Type B pancreatic cell (in vitro differentiated cells): Measurements from ENCODE around the gene KDM5B. TPM values are rescaled to one million over a fixed set of nuclear protein-coding genes. Genes with fewer than 3 reads are reported as not detected.

Experiments
- DNase-seq: peaks from one replicate; pipeline ENCODE4 v3.0.0; 2021; ENCODE audit warnings: mixed read lengths; ENCODE audit not compliant: unreplicated experiment; ENCODE audit errors: extremely low spot score
- H3K27ac Mint-ChIP-seq: 2 replicates; pipeline ENCODE4 v1.8.0; 2021; ENCODE audit warnings: mild to moderate bottlenecking, mixed read lengths
- H3K27me3 Mint-ChIP-seq: 2 replicates; pipeline ENCODE4 v1.8.0; 2021; ENCODE audit warnings: mixed read lengths
- H3K36me3 Mint-ChIP-seq: 2 replicates; pipeline ENCODE4 v1.8.0; 2021; ENCODE audit warnings: mixed read lengths
- H3K4me1 Mint-ChIP-seq: one replicate; pipeline ENCODE4 v1.8.0; 2021; ENCODE audit warnings: mixed read lengths; ENCODE audit not compliant: unreplicated experiment
- H3K4me3 Mint-ChIP-seq: 2 replicates; pipeline ENCODE4 v1.8.0; 2021; ENCODE audit warnings: mild to moderate bottlenecking, mixed read lengths
- H3K9me3 Mint-ChIP-seq: 2 replicates; pipeline ENCODE4 v1.8.0; 2021; ENCODE audit warnings: mixed read lengths
- total RNA-seq: library from RNA; stranded (reverse); gene quantifications from 2 replicates; pipeline ENCODE4 v1.2.1, GENCODE V29; 2021; ENCODE audit warnings: low replicate concordance
- TF ChIP-seq, protein P1 (sequence below): fragments of 200-600 bp; sonication (generic); conservative IDR thresholded peaks from 2 replicates; pipeline ENCODE4 v1.5.0; 2021; ENCODE audit warnings: antibody characterized with exemption, mild to moderate bottlenecking

Gene KDM5B
- total RNA-seq, 1 donor from 2014 or later = 165 TPM

DNA sequence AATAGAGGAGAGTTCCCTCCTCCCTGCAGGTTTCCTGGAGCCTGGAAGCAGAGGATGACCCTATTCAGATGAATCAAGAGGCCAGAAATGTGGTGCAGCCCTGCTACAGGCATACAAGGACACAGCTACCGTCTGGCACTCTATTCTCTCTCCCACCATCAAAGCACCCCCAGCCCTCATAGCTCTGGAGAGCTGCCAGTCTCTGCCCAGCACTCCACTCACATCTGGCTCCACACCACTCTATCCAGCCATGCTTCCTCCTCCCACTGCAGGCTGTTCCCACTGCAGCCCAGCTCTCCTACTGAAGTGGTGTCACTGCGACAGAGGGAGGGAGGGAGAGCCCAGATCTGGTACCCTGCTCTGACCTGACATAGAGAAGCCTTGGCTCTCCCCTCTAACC, 116.4 kb downstream of the KDM5B start:
- TF ChIP-seq, protein P1, sequence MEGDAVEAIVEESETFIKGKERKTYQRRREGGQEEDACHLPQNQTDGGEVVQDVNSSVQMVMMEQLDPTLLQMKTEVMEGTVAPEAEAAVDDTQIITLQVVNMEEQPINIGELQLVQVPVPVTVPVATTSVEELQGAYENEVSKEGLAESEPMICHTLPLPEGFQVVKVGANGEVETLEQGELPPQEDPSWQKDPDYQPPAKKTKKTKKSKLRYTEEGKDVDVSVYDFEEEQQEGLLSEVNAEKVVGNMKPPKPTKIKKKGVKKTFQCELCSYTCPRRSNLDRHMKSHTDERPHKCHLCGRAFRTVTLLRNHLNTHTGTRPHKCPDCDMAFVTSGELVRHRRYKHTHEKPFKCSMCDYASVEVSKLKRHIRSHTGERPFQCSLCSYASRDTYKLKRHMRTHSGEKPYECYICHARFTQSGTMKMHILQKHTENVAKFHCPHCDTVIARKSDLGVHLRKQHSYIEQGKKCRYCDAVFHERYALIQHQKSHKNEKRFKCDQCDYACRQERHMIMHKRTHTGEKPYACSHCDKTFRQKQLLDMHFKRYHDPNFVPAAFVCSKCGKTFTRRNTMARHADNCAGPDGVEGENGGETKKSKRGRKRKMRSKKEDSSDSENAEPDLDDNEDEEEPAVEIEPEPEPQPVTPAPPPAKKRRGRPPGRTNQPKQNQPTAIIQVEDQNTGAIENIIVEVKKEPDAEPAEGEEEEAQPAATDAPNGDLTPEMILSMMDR = no peak
- Mint-ChIP-seq H3K9me3 (peaks cover 5% of the 10 kb centered on the region), H3K4me3 (no peak overlapping the region), H3K4me1 (peaks cover 4% of the 10 kb centered on the region), H3K36me3 (no peaks in the 10 kb centered on the region), H3K27ac (no peak overlapping the region), H3K27me3 (peaks cover 46% of the 10 kb centered on the region)
- DNase-seq = no peak

DNA sequence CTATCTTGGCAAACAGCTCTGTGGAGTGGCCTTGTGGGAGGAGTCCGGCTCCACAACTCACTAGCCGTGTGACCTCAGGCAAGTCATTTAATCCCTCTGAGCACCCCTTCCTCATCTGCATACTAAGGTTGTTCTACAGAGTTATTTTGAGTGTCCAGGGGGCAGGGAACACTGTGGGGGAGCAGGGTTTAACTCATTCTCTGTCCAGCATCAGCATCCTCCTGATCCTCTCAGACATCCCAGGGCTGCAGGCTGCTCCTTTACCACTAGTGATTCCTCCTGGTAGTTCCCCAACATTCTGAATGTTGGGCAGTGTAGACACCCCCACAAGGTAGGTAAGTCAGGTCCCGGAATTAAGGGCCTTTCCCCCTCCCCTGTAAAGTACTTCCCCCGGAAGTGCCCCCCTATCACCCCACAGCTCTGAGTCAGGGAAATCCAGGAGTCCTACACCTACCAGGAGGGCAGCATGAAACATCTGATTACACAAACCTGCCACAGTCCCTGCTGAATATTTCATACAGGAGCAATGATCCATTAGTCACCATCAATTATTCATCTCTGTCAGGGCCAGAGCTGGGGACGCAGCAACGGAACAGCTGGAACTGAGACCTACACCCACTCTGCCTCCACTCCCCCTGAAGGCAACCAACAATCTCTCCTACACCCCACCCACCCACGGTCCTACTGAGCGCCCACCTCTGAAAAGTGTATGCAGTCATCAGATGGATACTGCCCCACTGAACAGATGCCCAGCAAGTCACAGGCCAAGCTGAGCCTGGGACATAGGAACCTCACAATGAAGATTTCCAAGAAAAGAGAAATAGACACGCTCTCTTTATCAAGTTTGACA, 118.5 kb downstream of the KDM5B start:
- peaks cover 8% of the 10 kb centered on the region for H3K4me1 Mint-ChIP-seq
- H3K4me3 Mint-ChIP-seq = no peak overlapping the region
- TF ChIP-seq, protein P1 = no peak
- peaks cover 30% of the 10 kb centered on the region for H3K27me3 Mint-ChIP-seq
- no peak overlapping the region for H3K27ac Mint-ChIP-seq
- peaks cover 5% of the 10 kb centered on the region for H3K9me3 Mint-ChIP-seq
- DNase-seq = no peak
- no peaks in the 10 kb centered on the region for H3K36me3 Mint-ChIP-seq

DNA sequence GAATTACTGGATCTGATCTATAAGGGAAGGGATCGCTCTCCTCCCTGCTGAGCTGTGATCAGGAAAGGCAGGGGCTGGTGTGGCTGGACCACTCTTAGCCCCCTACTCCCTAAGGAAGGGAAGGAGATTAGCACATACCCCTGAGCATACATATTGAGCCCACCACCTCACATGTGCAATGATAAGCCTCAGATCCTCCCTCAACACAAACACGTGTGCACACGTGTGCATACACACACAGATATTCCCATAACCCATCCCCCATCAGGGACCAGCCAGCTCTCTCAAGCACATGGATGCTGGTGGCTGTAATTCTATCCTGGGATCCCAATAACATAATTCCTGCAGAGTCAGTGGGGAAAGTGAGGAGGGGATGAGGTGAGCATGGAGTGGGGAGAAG, 119.1 kb downstream of the KDM5B start:
- Mint-ChIP-seq H3K9me3 (peaks cover 5% of the 10 kb centered on the region), H3K27me3 (peaks cover 32% of the 10 kb centered on the region), H3K4me1 (peaks cover 8% of the 10 kb centered on the region), H3K36me3 (no peaks in the 10 kb centered on the region), H3K4me3 (no peak overlapping the region), H3K27ac (no peak overlapping the region)
- TF ChIP-seq, protein P1 = no peak
- no peak for DNase-seq

DNA sequence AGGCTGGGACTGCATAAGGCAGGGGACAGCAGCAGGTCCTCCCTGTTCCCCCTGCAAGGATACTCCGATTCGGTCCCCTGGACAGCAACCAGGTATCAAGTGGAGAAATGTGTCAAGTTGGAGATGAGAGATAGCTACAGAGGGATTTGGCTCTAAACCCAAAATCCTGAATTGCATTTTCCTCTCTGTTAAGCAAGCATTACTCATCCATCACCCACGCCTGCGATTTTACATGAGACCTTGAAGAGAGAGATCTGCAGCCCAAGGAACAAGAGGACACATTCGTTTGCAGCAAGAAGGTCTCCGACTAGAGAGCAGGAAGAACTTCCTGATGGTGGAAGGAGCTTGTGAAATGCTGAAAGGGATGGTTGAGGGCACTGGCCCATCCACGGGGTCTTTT, 119.8 kb downstream of the KDM5B start:
- Mint-ChIP-seq H3K4me1 (peaks cover 8% of the 10 kb centered on the region), H3K36me3 (no peaks in the 10 kb centered on the region), H3K27ac (no peak overlapping the region), H3K9me3 (peaks cover 5% of the 10 kb centered on the region), H3K4me3 (no peak overlapping the region), H3K27me3 (peaks cover 34% of the 10 kb centered on the region)
- TF ChIP-seq, protein P1 = no peak
- no peak for DNase-seq

DNA sequence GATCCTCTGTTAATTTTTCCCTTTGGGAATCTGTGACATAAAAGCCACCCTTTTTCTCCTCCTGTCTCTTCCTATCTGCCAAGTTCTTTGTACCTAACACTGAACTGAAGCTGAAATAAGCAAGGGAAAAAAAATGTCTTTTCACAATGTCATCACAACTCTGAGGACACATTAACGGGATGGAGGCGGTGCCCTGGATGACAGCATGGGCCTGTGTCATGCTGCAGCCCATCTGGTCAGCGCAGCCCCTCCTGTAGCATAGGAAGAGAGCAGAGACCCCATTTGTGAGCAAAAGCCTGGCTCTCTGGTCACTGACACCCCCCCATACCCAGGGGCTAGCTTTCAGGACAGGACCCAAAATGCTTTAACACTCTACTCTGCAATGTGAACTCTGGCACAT, 120.4 kb downstream of the KDM5B start:
- no peak overlapping the region for H3K4me3 Mint-ChIP-seq
- peaks cover 28% of the 10 kb centered on the region for H3K27me3 Mint-ChIP-seq
- DNase-seq = no peak
- no peak overlapping the region for H3K27ac Mint-ChIP-seq
- TF ChIP-seq, protein P1 = no peak
- no peaks in the 10 kb centered on the region for H3K36me3 Mint-ChIP-seq
- no peaks in the 10 kb centered on the region for H3K9me3 Mint-ChIP-seq
- peaks cover 4% of the 10 kb centered on the region for H3K4me1 Mint-ChIP-seq
